ENCODE measurements around the gene DOCK4.

DOCK4 gene

GRCh38 chr7:112192236-112193154 is 13.7 kb downstream of the DOCK4 start:
- no peak for DNase-seq (ENCODE audit: low read depth)

- DNase-seq (ENCODE audit: low read depth): no peak
These were observed 16.1 kb downstream of the DOCK4 start for GRCh38 chr7:112190120-112190519.

- no peak for DNase-seq (ENCODE audit: low read depth)
These were observed 16.5 kb downstream of the DOCK4 start for GRCh38 chr7:112189691-112190090.

- no peak for DNase-seq (ENCODE audit: low read depth)
These were observed 17.9 kb downstream of the DOCK4 start for GRCh38 chr7:112188257-112188656.

GRCh38 chr7:112186300-112186699 is 19.9 kb downstream of the DOCK4 start:
- no peak for DNase-seq (ENCODE audit: low read depth)

GRCh38 chr7:112185005-112185834 is 21.0 kb downstream of the DOCK4 start:
- no peak for DNase-seq (ENCODE audit: low read depth)

- DNase-seq (ENCODE audit: low read depth): no peak
These were observed 21.7 kb downstream of the DOCK4 start for GRCh38 chr7:112184455-112184854.

- no peak for DNase-seq (ENCODE audit: low read depth)
These were observed 22.9 kb downstream of the DOCK4 start for GRCh38 chr7:112183266-112183665.

- DNase-seq (ENCODE audit: low read depth): no peak
These were observed 23.4 kb downstream of the DOCK4 start for GRCh38 chr7:112182749-112183148.

- DNase-seq (ENCODE audit: low read depth): no peak
These were observed 26.0 kb downstream of the DOCK4 start for GRCh38 chr7:112180223-112180622.

GRCh38 chr7:112176693-112177415 is 29.3 kb downstream of the DOCK4 start:
- DNase-seq (ENCODE audit: low read depth): no peak

- DNase-seq (ENCODE audit: low read depth): no peak
These were observed 30.0 kb downstream of the DOCK4 start for GRCh38 chr7:112176241-112176640.

GRCh38 chr7:112174192-112174591 is 32.0 kb downstream of the DOCK4 start:
- no peak for DNase-seq (ENCODE audit: low read depth)

- DNase-seq (ENCODE audit: low read depth): no peak
These were observed 32.7 kb downstream of the DOCK4 start for GRCh38 chr7:112173568-112173905.

- no peak for DNase-seq (ENCODE audit: low read depth)
These were observed 33.2 kb downstream of the DOCK4 start for GRCh38 chr7:112172870-112173567.

- DNase-seq (ENCODE audit: low read depth): no peak
These were observed 34.5 kb downstream of the DOCK4 start for GRCh38 chr7:112171673-112172072.

GRCh38 chr7:112168915-112169314 is 37.3 kb downstream of the DOCK4 start:
- no peak for DNase-seq (ENCODE audit: low read depth)

GRCh38 chr7:112167147-112167546 is 39.1 kb downstream of the DOCK4 start:
- no peak for DNase-seq (ENCODE audit: low read depth)

GRCh38 chr7:112162784-112163506 is 43.3 kb downstream of the DOCK4 start:
- DNase-seq (ENCODE audit: low read depth): no peak

- no peak for DNase-seq (ENCODE audit: low read depth)
These were observed 43.9 kb downstream of the DOCK4 start for GRCh38 chr7:112162142-112162766.
